Measurements from ENCODE around the gene TCF23.
"Not testable (repeated sequence)": the region's sequence is repeated elsewhere in the genome, so short reads cannot be mapped to it uniquely, and the experiment has no call there.

TCF23 gene

GRCh38 chr2:27148801-27149439 is at the start of gene TCF23:
Gene TCF23, plus strand, starts transcription at chr2:27149004. Its CDS starts 130 bp downstream, at chr2:27149134.
- no peak for DNase-seq

DNA sequence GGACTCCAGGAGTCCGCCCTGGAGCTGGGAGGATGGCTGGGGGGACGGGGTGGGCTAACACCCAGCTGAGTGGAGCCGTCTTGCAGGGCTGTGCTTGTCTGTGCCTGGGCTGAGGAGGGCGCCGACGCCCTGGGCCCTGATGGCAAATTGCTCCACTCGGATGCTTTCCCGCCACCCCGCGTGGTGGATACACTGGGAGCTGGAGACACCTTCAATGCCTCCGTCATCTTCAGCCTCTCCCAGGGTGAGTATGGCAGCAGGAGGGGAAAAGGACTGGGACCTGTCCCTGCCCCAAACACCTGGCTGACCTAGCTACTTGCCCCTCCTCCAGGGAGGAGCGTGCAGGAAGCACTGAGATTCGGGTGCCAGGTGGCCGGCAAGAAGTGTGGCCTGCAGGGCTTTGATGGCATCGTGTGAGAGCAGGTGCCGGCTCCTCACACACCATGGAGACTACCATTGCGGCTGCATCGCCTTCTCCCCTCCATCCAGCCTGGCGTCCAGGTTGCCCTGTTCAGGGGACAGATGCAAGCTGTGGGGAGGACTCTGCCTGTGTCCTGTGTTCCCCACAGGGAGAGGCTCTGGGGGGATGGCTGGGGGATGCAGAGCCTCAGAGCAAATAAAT is 49.4 kb upstream of the TCF23 start:
- DNase-seq = no peak

GRCh38 chr2:27100036-27100435 is 48.8 kb upstream of the TCF23 start:
- no peak for DNase-seq

GRCh38 chr2:27102329-27102728 is 46.5 kb upstream of the TCF23 start:
- DNase-seq = no peak

GRCh38 chr2:27105981-27106380 is 42.8 kb upstream of the TCF23 start:
- DNase-seq = no peak

- DNase-seq = no peak
These were observed 40.6 kb upstream of the TCF23 start for GRCh38 chr2:27108221-27108620.

DNA sequence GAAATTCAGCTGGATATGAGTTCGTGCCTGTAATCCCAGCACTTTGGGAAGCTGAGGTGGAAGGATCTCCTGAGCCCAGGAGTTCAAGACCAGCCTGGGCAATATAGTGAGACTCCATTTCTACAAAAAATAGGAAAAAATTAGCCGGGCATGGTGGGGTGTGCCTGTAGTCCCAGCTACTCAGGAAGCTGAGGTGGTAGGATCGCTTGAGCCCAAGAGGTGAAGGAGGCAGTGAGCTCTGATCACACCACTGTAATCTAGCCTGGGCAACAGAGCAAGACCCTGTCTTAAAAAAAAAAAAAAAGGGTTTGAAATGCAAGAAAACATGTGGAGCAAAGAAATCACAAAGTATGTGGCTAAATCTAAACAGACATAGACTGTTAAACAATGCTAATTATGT is 39.7 kb upstream of the TCF23 start:
- DNase-seq = no peak

GRCh38 chr2:27110603-27111352 is 38.0 kb upstream of the TCF23 start:
- not testable (repeated sequence) for DNase-seq

DNA sequence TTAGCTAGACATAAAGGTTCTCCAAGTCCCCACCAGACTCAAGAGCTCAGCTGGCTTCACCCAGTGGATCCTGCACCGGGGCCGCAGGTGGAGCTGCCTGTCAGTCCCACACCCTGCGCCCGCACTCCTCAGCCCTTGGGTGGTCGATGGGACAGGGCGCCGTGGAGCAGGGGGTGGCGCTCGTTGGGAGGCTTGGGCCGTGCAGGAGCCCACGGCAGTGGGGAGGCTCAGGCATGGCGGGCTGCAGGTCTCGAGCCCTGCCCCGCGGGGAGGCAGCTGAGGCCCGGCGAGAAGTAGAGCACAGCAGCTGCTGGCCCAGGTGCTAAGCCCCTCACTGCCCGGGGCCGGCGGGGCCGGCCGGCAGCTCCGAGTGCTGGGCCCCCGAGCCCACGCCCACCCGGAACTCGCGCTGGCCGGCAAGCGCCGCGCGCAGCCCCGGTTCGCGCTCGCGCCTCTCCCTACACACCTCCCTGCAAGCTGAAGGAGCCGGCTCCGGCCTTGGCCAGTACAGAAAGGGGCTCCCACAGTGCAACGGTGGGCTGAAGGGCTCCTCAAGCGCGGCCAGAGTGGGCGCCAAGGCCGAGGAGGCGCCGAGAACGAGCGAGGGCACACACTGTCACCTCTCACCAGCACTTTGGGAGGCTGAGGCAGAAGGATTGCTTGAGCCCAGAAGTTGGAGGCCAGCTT is 37.3 kb upstream of the TCF23 start:
- not testable (repeated sequence) for DNase-seq

GRCh38 chr2:27115519-27115918 is 33.3 kb upstream of the TCF23 start:
- no peak for DNase-seq

DNA sequence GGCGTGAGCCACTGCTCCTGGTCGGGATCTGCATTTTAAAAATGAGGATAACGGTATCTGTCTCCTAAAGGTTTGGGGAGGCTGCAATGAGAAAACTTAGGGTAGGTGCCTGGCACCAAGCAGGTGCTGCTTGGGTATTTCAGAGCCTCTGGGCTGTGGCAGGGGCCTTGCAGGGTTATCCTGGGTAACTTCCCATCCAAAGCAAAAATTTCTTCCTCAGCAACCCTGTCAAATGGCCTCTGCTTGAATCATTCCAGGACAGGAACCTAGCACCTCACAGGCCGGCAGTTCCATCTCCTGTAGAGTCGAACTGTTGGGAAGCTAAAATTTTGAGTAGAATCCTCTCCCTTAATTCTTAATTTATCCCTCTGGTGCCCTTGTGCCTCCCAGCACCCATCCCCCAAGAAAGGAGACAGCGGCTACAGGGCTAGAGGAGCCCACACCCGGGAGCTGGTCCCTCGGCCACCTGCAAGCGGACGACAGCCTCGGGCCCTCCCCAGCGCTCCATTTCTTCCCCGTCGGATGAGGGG is 30.7 kb upstream of the TCF23 start:
- no peak for DNase-seq

GRCh38 chr2:27118525-27119329 is 30.1 kb upstream of the TCF23 start, which contains the start of gene CGREF1:
Gene CGREF1, minus strand, starts transcription at chr2:27119128. Its CDS starts 14,762 bp downstream, at chr2:27104366.
- no peak for DNase-seq

DNA sequence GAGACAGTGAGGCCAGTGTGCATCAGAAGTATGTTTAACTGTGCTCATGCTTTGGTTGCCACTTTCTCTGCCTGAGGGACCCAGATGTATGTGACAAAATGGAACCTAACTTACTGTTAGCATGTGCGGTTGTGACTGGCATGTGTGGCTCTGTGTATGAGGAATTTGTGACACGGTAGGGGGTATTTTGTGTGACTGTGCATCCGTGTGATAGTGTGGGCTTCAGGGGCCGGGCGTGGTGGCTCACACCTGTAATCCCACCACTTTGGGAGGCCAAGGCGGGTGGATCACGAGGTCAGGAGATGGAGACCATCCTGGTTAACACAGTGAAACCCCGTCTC is 29.5 kb upstream of the TCF23 start:
- DNase-seq = not testable (repeated sequence)

GRCh38 chr2:27121906-27122305 is 26.9 kb upstream of the TCF23 start:
- no peak for DNase-seq

GRCh38 chr2:27122791-27123190 is 26.0 kb upstream of the TCF23 start:
- DNase-seq = no peak

DNA sequence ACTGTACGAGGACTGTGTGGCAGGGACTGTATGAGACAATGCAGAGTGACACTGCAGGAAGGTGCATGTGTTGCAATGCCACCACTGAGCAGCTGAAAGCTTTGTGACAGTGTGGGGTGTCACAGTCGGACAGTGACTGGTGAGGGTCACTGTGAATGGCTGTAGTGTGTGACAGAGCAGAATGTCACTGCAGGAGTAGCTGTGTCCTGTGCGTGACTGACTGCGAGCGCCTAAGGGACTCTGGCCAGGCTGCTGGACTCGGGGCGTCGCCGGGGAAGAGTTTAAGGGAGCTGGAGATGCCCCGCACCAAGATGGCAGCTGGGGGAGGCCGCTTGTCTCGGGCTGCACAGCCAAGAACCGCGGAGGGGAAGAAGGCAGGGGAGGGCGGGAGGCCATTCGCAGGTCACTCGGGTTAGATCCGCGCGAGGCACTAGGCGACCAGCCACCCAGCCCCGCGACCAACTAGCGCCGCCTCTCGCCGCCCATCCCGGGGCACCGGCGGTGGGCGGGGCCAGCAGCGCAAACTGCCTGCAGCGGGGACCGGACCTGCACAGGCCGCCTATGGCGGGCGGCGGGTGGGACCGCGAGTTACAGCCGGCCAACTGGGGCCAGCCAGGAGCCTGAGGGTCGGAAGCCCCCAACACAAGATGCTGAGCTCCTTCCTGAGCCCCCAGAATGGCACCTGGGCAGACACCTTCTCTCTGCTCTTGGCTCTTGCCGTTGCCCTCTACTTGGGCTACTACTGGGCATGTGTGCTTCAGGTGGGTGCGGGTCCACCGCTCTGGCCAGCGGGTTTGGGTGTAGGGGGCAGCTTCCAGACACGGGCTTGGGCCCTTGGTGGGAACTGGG is 25.3 kb upstream of the TCF23 start, which contains the start of gene ABHD1:
Gene ABHD1 (plus strand): TSS at position 514 of the 849 bp plus-strand sequence. CDS start 134 bp downstream, at position 648.
- DNase-seq = no peak

- DNase-seq = no peak
These were observed 23.7 kb upstream of the TCF23 start for GRCh38 chr2:27125104-27125503.

DNA sequence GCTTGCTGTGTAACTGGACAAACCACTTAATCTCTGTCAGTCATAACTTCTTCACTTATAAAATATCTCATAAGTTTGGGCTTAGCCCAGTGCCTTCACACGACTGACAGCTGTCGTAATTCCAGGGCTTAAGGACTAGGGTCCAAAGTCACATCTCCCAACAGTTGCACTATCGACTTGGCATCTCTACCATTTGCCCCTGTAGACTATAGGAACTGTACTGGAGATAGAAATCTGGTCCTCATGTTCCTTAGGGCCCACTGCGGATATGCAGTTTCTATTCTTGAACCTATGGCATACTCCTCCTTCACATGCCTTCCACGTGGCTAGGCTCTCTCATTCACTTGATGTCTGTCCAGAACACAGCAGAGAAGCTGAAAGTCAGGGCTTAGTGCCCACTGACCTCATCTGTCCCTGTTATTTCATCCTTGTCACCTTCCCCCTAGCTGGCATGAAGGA is 22.5 kb upstream of the TCF23 start:
- no peak for DNase-seq

- DNase-seq = no peak
These were observed 20.7 kb upstream of the TCF23 start for GRCh38 chr2:27127883-27128667.
